IPS-20b (cell line): ENCODE results near the gene OR2D3.
"Not testable (repeated sequence)": the region's sequence is repeated elsewhere in the genome, so short reads cannot be mapped to it uniquely, and the experiment has no call there.

Experiments used
- H3K27ac ChIP-seq: one replicate; pipeline ENCODE4 v1.5.1; 2013; ENCODE audit warnings: low read length
- H3K27me3 ChIP-seq: 2 replicates; pipeline ENCODE4 v1.6.1; 2013; ENCODE audit warnings: mild to moderate bottlenecking, low read length, inconsistent platforms; ENCODE audit not compliant: insufficient read depth
- H3K36me3 ChIP-seq: 2 replicates; pipeline ENCODE4 v1.6.1; 2013; ENCODE audit warnings: low read depth, mild to moderate bottlenecking, inconsistent platforms, low read length, moderate library complexity; ENCODE audit not compliant: insufficient read depth
- H3K4me1 ChIP-seq: 2 replicates; pipeline ENCODE4 v1.6.1; 2013; ENCODE audit warnings: mild to moderate bottlenecking, control low read depth, inconsistent platforms, low read length, moderate library complexity; ENCODE audit not compliant: insufficient read depth
- H3K4me3 ChIP-seq: 2 replicates; pipeline ENCODE4 v1.5.1; 2013; ENCODE audit warnings: mild to moderate bottlenecking, low read length, inconsistent platforms
- H3K9ac ChIP-seq: 2 replicates; pipeline ENCODE4 v1.6.1; 2013; ENCODE audit warnings: low read depth, mild to moderate bottlenecking, inconsistent platforms, low read length, moderate library complexity
- H3K9me3 ChIP-seq: 2 replicates; pipeline ENCODE4 v1.6.1; 2013; ENCODE audit warnings: mild to moderate bottlenecking, low read depth, low read length, inconsistent platforms; ENCODE audit not compliant: insufficient read depth

Gene OR2D3

DNA sequence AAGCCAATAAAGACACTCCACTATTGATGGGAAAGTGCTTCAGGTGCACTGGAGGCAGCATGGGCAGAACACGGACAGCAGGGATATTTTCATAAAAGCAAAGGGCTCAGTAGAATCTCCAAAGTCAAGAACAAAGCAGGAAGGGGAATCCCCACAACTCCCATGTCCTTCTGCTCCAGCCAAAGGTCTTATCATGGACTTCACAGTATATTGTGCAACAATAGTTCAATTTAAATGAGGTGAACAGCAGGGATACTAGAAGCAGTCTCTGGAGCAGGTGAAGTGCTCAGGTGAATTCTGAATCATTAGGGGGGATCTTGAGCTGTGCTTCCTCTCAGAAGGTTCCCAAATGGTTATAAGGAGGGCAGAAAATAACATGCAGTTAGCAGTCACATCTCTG, 21.9 kb upstream of the OR2D3 start:
- Histone ChIP-seq H3K27me3 (no peaks in the 10 kb centered on the region), H3K4me1 (no peaks in the 10 kb centered on the region), H3K9me3 (peaks cover 1% of the 10 kb centered on the region), H3K27ac (no peak overlapping the region), H3K4me3 (no peak overlapping the region), H3K36me3 (no peaks in the 10 kb centered on the region), H3K9ac (no peak overlapping the region)

DNA sequence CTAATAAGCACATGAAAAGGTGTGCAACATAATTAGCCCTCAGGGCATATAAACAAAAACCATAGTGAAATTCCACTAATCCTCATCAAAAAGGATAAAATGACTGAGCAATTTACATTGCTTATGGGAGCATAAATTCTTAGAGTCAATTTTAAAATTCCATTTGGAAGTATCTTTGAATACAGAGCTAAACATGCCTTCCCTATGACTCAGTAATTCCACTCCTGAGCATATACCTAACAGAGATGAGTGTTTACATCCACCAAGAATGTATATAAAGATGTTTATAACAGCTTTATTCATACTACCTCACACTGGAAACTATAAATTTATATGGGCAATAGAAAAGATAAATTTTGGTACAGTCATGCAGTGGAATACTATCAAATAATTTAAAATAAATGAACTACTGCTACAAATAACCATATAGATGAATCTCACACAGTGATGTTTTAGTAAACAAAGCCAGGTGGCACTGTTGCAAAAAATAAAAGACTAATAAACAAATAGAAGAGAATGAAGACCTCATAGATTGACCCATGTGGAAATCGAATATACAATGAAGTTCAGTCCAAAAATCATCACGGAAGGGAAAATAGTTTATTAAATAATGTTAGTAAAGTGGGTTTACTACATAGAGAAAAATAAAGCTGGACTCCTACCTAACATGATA, 20.3 kb upstream of the OR2D3 start:
- Histone ChIP-seq H3K27me3 (no peaks in the 10 kb centered on the region), H3K4me3 (no peak overlapping the region), H3K9ac (no peak overlapping the region), H3K9me3 (peaks cover 8% of the 10 kb centered on the region), H3K4me1 (no peaks in the 10 kb centered on the region), H3K27ac (no peak overlapping the region), H3K36me3 (no peaks in the 10 kb centered on the region)

DNA sequence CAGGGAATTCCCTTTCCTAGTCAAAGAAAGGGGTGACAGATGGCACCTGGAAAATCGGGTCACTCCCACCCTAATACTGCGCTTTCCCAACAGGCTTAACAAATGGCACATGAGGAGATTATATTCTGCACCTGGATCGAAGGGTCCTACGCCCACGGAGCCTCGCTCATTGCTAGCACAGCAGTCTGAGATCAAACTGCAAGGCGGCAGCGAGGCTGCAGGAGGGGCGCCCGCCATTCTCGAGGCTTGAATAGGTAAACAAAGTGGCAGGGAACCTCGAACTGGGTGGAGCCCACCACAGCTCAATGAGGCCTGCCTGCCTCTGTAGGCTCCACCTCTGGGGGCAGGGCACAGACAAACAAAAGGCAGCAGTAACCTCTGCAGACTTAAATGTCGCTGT, 16.0 kb upstream of the OR2D3 start:
- not testable (repeated sequence) for H3K27me3 ChIP-seq, H3K27ac ChIP-seq, H3K4me1 ChIP-seq, H3K9ac ChIP-seq, H3K9me3 ChIP-seq, H3K4me3 ChIP-seq, H3K36me3 ChIP-seq

DNA sequence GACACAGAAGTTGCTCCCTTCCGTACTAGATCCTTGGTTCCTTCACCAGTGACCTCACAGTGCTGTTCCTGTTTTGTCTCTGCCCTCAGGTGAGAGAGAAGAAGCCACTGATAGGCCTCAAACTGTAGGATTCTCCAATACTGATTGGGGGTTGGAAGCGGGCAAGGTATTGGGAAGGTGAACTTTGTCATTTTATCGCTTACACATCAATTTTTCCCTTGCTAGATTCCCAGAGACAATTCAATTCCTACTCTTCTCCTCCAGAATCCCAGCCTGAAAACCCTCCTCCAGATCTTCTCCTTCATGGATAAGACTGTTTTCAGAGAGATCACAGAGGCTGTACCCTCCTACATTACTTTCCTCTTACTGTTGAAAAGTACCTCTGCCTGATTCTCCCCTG, 9.4 kb upstream of the OR2D3 start:
- Histone ChIP-seq H3K9ac (no peak overlapping the region), H3K9me3 (no peaks in the 10 kb centered on the region), H3K36me3 (no peaks in the 10 kb centered on the region), H3K4me3 (no peak overlapping the region), H3K27ac (no peak overlapping the region), H3K27me3 (no peaks in the 10 kb centered on the region), H3K4me1 (peaks cover 5% of the 10 kb centered on the region)

DNA sequence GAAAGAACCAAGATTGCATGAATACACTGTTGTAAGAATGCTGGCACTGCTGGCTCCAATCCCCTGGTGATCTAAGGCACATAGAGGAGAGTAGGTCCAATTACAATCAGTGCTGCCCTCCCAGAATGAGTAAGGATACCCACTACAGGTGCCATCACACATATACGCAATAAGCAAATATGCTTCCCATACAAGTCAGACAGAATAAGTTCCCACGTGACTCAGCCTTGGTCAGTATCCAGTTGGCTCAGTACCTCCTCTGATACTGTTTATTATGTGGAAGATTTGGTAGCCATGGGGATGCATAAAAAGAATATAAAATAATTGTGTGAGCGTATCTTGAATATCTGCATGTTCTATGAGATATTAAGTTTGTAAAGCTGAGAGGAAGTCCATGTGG, 8.9 kb upstream of the OR2D3 start:
- Histone ChIP-seq H3K27me3 (no peaks in the 10 kb centered on the region), H3K36me3 (no peaks in the 10 kb centered on the region), H3K4me1 (peaks cover 5% of the 10 kb centered on the region), H3K9me3 (no peaks in the 10 kb centered on the region), H3K4me3 (no peak overlapping the region), H3K9ac (no peak overlapping the region), H3K27ac (no peak overlapping the region)

DNA sequence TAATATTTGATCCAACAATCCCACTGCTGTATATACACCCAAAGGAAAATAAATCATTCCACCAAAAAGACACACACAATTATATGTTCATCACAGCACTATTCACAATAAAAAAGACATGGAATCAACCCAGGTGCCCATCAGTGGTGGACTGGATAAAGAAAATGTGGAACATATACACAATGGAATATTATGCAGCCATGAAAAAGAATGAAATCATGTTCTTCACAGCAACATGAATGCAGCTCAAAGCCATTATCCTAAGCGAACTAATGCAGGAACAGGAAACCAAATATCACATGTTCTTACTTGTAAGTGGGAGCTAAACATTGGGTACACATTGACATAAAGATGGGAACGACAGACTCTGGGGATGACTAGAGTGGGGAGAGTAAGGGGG, 1.1 kb upstream of the OR2D3 start:
- Histone ChIP-seq H3K27ac (no peak overlapping the region), H3K4me3 (no peak overlapping the region), H3K9ac (no peak overlapping the region), H3K9me3 (no peaks in the 10 kb centered on the region), H3K4me1 (no peaks in the 10 kb centered on the region), H3K36me3 (no peaks in the 10 kb centered on the region), H3K27me3 (no peaks in the 10 kb centered on the region)

DNA sequence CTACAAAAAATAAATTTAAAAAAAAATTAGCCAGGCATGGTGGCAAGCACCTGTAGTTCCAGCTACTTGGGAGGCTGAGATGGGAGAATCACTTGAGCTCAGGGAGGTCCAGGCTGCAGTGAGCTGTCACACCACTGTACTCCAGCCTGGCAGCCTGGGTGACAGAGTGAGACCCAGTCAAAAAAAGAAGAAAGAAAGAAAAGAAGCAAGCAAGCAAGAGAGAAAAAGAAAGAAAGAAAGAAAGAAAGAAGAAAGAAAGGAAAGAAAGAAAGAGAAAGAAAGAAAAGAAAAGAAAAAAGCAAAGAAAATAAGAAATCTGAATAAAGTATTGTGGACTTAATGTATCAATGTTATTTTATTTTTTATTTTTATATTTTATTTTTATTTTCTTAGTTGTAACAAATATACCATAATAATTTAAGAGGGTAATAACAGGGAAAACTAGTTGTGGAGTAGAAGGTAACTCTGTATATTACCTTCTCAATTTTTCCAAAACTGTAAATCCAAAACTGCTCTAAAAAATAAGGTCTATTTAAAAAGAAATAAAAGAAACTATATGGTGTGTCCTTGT, 4.3 kb downstream of the OR2D3 start:
- peaks cover 27% of the 10 kb centered on the region for H3K4me1 ChIP-seq
- no peaks in the 10 kb centered on the region for H3K9me3 ChIP-seq
- H3K27ac ChIP-seq = peak overlapping the region; percentile 2
- H3K27me3 ChIP-seq = peaks cover 8% of the 10 kb centered on the region
- H3K9ac ChIP-seq = no peak overlapping the region
- no peaks in the 10 kb centered on the region; the same call in 1 of the 2 replicates for H3K36me3 ChIP-seq
- peak overlapping the region; percentile 98; the same call in 1 of the 2 replicates for H3K4me3 ChIP-seq

DNA sequence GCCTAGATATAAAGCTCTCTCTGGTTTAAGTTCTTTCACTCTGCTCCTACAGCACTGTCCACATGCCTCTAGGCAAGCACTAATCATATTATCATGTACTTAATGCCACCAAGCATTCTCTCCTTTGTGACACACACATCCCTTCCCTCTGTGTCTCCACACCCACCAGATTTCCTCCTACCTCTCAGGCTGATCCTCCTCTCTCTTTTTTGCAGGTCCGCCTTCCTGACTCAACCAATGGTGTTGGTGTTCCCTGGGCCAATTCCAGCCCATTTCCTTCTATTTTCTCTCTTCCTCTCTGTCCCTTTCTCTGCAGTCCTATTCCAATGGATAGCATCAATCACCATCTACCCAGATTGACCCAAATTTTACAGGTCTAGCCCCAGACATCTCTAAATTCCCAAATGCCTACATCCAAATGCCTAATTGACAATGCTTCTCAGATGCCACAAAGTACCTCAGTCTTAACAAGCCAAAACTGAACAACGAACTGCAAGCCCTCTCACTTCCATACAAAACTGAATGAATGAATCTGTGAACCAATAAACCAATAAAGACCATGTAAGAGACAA, 4.9 kb downstream of the OR2D3 start:
- Histone ChIP-seq H3K9me3 (no peaks in the 10 kb centered on the region), H3K4me3 (peak overlapping the region; percentile 98), H3K4me1 (peaks cover 27% of the 10 kb centered on the region), H3K9ac (peak overlapping the region; percentile 93; the same call in 1 of the 2 replicates), H3K27me3 (peaks cover 8% of the 10 kb centered on the region), H3K27ac (peak overlapping the region; percentile 2), H3K36me3 (no peaks in the 10 kb centered on the region; the same call in 1 of the 2 replicates)

DNA sequence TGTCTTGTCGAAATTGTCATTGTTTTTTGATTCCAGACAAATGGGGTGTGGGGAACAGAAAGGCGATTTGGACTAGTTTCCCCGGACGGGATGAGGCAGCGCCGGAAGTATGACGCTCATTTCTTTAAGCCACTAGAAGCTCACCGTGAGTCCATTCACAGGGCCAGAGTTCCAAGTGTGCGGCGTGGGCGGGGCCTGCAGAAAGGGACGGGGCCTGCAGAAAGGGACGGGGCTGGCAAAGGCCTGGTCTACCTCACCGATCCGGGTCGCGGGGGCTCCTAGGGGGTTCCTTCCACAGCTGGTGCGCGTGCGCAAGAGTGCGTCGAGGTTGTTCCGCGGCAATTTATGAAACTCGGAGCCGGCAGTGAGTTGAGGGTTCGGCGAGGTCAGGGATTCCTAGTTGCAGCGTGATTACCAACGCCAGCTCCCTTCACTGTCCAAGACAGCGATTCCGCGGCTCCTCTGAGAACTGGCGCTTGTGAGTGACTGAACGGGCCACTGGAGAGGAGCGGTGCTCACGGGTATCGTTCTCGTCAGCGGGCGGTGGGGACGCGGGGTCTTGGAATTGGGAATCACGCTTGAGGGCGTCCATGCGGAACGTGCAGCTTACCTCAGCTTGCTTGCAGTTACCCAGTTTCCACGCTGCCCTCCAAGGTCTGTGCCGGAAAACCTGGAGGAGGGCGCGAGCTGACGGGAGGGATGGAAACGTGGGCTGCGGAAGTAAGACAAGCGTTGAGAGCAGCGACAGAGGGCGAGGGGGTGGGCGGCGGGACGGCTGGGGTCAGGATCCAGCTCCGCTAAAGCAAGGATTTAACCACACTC, 5.6 kb downstream of the OR2D3 start, which contains the start of gene ZNF215:
Gene ZNF215, plus strand, starts transcription at position 219 of the 822 bp plus-strand sequence. CDS start 5,847 bp downstream, outside the sequence.
- peak within 1 kb of the TSS; percentile 93 for H3K9ac ChIP-seq
- no peaks in the 10 kb centered on the region for H3K9me3 ChIP-seq
- peaks cover 27% of the 10 kb centered on the region for H3K4me1 ChIP-seq
- peak within 1 kb of the TSS; percentile 2 for H3K27ac ChIP-seq
- peak within 1 kb of the TSS; percentile 98 for H3K4me3 ChIP-seq
- no peaks in the 10 kb centered on the region; the same call in 1 of the 2 replicates for H3K36me3 ChIP-seq
- H3K27me3 ChIP-seq = peaks cover 8% of the 10 kb centered on the region

DNA sequence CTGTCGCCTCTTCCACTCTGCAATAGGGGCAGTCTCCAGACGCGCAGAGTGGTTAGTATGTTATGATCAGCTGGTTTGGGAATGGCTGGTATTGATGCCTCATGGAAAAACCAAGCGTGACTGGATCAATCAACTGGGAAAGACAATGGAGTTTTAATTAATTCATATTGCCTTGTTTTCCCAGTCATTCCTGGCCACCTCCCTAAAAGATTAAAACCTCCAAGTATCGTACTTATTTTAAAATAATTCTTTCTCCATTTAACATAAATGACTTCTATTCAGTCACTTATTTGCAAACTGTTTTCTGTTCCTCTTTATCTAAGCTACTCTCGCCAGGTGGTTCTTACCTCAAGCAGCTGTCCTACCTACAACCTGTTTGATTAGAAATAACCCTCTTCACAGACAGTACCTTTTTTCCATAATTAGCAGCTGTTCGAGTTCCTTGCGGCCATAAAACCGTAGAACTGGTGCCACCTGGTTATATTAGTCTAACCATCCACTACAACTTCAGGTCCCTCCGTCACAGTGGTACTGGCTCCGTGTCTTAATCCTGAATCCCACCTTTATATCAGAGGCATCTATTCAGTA, 6.3 kb downstream of the OR2D3 start:
- Histone ChIP-seq H3K9ac (peak overlapping the region; percentile 93), H3K4me3 (peak overlapping the region; percentile 98), H3K9me3 (no peaks in the 10 kb centered on the region), H3K27me3 (peaks cover 8% of the 10 kb centered on the region), H3K4me1 (peaks cover 27% of the 10 kb centered on the region), H3K27ac (no peak overlapping the region), H3K36me3 (peaks cover 4% of the 10 kb centered on the region; the same call in 1 of the 2 replicates)

DNA sequence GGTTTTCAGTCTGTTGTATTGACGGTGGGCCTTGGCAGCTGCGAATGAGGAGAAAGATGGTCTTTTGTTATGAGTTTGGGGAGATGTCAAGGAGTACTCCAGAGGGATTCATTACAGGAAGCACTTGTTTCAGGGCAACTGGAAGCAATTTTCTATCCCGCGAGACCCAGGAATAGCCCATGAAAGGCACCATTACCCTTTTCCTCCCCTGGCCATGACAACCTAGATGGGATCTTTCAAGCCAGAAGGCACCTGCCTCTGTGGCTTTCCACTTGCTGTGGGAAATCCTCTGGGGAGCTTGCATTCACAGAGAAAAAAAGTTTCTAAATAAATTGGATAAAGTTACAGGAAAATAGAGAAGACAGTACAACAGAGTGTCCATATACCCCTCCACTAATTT, 8.1 kb downstream of the OR2D3 start:
- Histone ChIP-seq H3K27ac (no peak overlapping the region), H3K4me3 (peak overlapping the region; percentile 11; the same call in 1 of the 2 replicates), H3K9ac (no peak overlapping the region), H3K36me3 (peaks cover 18% of the 10 kb centered on the region), H3K27me3 (peaks cover 8% of the 10 kb centered on the region), H3K4me1 (peaks cover 27% of the 10 kb centered on the region), H3K9me3 (no peaks in the 10 kb centered on the region)
